HG03442 (cell line): ENCODE results near the gene CRIP3.
A peak's percentile ranks its signal among the peaks of the same experiment; 100 is the strongest.
"Not testable (repeated sequence)": the region's sequence is repeated elsewhere in the genome, so short reads cannot be mapped to it uniquely, and the experiment has no call there.

Experiments used
- ATAC-seq: cut with Tn5 transposase; IDR thresholded peaks from one replicate; pipeline ENCODE4 v1.9.1; 2021; ENCODE audit warnings: mild to moderate bottlenecking, moderate library complexity; ENCODE audit not compliant: unreplicated experiment

The CRIP3 gene, protein sequence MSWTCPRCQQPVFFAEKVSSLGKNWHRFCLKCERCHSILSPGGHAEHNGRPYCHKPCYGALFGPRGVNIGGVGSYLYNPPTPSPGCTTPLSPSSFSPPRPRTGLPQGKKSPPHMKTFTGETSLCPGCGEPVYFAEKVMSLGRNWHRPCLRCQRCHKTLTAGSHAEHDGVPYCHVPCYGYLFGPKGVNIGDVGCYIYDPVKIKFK

DNA sequence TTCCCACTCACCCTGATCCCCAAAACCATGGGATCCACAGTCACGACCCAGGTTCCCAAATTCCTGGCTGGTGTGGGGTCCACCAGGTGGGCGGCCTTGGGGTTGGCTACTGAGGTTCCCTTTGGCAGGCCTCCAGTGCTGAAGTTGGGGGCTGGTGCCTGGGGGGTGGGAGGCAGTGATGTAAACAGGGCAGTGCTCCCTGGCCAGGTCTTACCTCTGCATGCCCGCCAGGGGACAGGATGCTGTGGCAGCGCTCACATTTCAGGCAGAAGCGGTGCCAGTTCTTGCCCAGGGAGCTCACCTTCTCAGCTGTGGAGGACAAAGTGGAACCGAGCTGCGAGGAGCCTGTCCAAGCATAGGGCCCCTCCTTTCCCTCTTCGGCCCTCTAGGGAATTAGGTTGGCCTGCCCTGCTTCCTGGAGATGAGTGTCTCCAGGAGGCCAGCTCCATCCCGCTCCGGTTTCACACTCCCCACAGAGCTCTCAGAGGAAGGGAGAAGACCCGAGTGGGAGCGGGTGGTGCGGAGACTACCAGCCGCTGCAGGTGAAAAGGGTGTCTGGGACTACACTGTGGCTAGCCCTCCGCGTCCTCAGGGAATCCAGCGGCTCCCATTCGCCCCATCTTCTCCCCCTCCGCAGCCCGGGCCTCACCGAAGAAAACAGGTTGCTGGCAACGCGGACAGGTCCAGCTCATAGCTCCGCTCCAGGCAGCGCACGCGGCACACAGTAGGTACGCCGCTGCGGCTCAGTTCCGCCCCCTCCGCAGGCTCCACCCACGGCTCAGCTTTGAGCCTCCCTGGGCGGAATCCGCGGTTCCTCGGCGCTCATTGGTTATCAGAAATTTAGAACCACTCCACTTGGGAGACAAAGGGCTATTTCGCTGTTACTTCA is at the start of gene CRIP3:
TSS of gene CRIP3 (minus strand) at position 726 of the 889 bp plus-strand sequence. CDS start at position 692, 34 bp downstream.
- ATAC-seq: peak; percentile 48

DNA sequence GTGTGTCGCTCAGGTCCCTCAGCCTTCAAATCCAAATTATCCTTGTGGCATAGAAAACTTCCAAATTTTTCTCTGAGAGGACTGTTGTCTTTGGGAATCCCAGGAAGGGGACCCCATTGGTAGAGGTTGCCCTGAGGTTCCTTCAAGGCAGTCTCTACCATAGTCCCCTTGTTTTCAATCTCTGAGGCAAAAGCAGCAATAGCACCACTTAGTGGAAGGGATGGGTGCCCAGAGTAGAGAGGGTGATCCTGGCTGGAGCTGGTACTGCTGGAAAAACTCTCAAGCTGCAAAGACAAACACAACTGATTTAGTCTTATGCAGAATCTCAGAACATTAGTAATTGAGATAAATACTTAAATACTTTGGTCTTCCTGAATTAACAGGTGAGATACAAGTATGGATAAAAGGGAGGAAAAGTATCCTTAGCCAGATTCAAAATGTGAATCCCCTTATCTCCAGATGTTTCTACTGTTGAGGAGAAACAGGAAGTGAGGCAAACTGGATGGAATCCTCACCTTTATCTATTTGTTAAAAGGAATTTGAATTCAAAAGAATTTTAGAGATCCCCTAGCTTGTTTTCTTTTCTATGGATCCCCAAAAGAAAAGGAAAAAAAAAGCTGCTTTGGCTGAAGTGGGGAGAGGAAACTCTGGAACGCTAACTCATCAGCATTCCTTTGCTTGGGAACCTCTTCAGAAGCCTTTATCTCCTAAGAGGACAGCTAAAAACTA is 47.4 kb upstream of the CRIP3 start:
- no peak for ATAC-seq

DNA sequence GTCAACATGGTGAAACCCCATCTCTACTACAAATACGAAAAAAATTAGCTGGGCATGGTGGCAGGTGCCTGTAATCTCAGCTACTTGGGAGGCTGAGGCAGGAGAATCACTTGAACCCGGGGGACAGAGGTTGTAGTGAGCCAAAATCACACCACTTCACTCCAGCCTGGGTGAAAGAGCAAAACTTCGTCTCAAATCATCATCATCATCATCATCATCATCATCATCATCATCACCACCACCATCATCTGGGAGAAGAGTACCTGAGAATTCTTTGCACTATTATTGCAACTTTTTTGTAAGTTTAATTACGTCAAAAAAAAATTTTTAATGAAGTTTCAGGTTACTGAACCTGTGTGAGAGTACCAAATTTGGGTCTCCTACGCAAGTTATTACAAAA is 43.3 kb upstream of the CRIP3 start:
- ATAC-seq: not testable (repeated sequence)

DNA sequence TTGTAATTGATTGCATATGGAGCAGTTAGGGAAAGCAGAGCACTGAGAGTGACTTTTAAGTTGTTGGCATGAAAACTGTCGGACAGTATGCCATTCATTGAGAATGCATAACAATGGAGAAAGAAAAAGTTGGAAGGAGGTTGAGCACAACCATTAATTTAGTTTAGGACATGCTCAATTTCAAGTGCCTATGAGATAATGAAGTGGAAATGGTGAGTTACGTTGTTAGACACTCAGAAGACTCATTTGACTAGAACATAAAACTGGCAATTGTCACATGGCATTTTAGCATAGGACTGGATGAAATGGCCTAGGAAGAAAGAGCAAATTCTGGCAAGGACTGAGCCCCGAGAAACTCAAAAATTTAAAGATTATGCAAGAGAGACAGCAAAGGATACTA is 38.8 kb upstream of the CRIP3 start:
- ATAC-seq: no peak

DNA sequence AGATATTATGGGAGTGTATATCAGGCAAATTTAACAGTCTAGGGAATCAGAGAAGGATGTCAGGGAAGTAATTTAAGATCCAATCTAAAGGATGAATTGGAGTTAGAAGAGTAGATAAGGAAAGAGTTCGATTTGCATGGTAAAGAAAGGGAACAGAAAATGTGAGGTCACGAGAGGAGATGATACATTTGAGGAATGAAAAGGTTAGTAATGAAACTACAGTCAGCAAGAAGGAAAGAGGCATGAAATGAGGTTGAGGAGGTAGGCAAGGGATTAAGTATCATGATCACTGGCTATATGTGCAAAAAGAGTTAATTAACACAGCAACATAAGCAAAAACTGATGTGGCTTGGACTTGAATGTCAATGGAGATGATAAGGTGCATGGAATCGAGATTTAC is 38.4 kb upstream of the CRIP3 start:
- ATAC-seq: no peak

DNA sequence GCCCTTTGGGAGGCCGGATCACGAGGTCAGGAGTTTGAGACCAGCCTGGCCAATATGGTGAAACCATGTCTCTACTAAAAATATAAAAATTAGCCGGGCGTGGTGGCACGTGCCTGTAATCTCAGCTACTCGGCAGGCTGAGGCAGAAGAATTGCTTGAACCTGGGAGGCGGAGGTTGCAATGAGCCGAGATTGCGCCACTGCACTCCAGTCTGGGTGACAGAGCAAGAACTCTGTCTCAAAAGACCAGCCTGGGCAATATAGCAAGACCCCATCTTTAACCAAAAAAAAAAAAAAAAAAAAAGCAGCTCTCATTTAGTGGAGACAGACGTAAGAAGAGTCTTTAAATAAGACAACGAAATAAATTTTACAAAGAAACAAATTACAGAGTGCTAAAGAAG is 37.6 kb upstream of the CRIP3 start:
- ATAC-seq: not testable (repeated sequence)

DNA sequence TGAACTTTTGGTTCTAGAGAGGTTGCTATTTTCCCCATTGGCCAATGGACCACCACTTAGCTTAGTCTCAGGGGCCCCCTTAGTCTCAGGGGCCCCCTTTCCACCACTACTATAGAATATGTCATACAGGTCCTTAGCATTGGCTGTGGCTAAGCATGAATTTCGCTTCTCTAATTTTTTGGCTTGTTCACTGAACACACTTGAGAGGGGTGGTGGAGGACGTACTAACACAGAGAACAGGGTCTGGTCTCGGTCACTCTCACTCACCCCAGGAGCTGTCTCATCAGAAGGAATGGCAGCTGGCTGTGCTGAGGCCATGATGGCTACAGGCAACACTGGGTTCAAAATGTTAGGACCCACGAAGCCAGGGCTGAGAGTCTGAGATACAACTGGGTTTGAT is 30.5 kb upstream of the CRIP3 start:
- ATAC-seq: peak; percentile 50

DNA sequence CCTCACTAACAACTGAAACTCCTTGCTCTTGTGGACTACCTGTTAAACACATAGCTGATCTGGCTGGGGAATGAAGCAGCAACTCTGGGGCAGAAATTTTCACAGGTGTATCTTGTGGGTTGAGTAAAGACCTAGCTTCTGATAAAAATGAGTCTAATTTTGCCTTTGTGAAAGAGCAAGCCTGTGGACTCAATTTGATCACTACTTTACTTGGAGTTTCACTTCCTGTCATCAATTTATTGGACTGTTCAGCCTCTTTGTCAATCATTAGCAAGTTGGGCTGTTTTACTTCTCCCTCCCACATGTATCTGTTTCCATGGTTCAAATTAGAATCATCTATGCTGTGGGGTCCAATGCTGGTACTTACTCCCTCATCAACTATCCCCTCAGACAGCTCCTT is 29.6 kb upstream of the CRIP3 start:
- peak; percentile 42 for ATAC-seq

DNA sequence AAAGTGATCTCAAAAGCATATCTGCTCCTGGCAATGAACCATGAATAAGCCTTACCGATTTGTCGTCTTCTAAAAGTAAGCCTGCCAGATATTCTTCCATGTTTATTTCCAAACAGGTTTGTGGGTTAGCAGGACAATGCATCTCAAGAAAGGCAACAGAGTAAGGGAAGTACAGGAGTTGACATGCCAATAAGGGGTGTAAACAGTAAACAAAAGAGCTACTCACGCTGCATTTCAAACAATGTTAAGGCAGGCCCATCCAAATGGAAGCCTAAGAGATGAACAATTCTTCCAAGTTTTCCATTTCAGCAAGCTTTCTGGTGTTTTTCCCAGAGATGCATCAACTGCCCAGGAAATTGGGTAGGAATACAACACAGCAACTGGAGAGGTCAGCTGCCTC is 27.8 kb upstream of the CRIP3 start:
- no peak for ATAC-seq

DNA sequence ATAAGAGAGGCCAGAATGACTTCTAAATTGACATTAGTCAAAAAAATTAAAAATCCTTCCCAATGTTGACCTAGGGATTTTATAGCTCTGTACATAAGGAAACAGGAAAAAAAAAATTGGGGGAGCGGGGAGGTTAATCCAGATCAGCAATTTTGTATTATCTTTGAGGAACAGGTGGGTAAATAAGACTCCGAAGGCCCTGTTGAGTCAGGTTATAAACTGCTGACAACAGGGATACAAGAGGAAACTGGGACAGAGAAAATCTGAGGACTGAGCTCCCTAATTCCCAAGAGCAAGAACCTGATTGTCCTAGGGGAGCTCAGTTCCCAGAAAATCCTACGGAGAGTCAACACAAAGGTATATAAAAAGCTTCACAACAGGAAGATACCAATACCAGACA is 26.8 kb upstream of the CRIP3 start:
- no peak for ATAC-seq

DNA sequence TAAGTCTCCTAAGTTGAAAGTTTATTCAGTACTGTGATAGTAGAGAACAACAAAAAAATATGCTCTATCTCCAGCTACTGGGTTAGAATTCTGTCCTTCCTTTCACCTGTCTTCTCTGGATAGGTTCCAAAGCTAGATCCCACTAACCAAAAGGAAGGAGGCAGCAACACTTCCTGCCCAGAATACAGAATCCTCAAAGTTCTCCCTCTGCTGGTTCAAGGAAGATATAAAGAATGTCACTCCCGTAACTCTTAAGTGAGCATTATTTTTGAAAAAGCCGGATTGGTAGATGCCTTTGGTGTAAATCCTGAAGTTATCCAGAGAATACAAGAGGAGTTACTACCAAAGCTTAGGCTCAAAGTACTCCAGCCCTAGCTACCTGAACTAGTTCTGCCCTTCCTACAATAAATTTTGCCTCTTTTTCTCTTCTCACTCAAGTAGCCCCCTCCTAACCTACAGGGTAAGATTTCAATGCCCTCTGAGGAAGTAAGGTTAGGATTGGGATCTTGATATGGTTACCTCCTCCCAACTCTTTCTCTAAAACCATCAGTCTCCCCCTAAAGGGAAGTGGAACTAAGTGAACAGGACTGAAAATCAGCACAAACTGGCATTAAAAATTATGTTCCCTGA is 26.0 kb upstream of the CRIP3 start:
- ATAC-seq: no peak

DNA sequence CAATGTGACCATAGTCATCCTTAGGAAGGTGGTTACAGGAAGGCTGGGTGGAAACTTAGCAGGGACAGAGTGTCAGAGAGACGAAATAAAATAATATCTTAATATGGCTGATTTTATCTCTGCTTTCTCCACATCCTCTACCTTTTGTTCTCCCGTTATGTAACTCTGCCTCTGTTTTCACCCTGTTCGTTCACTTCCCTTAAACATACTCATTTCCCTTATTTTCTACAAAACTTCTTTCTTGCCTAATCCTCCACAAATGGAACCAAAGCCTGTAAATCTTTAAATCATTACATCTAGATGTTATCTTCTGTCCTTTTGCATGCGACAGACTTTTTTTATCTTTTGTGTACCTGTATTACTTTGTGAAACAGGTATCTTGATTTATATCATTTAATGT is 23.3 kb upstream of the CRIP3 start:
- ATAC-seq: no peak

DNA sequence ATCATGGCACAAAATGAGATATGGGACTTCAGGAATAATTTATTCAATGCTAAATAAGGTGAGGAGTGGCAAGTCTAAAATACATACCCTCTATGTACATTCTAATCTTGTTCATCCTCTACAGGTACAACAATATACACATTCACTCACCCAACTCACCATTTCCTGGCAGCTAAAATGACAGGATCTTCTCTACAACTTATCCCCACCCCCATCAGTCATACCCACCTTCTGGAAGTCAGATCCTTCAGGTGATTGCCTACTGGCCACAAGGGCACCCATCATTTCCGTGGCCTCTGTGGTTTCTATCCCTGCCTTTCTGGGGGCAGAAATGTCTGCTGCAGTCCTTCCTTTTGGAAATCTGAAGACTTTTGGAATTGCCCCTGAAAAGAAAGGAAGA is 22.8 kb upstream of the CRIP3 start:
- ATAC-seq: no peak

DNA sequence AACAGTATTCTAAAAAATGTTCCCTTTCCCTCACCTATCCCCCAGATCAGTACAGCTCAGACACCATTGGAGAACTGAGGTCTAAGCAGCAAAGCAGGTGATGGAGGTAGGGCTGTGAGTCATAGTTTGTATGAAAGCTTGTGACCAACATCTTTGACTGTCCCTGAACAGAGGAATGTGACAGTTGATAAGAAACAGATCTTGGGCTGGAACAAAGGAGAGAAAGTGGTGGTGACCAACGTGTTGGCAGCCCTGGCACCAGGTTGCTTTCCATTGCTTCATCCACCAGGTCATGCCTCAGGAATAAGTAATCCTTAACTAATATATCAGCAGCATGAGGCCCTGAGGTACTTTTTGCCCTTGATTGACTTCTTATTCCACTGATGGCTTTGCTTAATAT is 19.9 kb upstream of the CRIP3 start:
- ATAC-seq: no peak

DNA sequence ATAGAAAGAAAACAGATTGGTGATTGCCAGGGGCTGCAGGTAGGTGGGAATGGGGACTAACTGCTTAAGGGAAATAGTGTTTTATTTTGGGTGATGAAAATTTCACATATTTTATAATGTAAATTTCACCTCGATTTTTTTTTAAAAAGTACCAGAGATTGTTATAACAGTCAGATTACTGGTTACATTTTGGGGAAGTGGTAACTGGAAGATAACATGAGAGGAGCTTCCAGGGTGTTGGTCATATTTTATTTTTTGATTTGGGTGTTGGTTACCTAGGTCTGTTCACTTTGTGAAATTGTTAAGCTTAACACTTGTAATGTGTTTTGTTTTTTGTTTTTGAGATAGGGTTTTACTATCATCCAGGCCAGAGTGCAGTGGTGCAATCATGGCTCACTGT is 17.2 kb upstream of the CRIP3 start:
- ATAC-seq: no peak

DNA sequence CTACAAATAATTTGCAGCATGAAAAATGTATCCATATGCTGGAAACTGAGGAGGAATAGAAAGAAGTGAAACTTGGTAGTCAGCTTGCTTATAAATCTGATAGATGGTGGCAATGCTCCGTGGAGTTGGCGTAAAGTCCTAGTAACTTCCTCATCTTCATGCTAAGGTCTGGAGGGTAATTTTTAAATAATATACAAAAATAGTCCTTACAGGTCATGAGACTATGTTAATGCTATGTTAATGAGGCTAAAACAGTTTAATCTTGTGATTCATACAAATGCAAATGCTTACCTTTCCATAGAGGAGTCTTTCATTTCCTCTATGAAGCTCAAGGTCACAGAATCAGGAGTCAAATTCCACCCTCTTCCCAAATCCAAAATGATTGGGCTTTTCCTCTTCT is 9.4 kb upstream of the CRIP3 start:
- no peak for ATAC-seq

DNA sequence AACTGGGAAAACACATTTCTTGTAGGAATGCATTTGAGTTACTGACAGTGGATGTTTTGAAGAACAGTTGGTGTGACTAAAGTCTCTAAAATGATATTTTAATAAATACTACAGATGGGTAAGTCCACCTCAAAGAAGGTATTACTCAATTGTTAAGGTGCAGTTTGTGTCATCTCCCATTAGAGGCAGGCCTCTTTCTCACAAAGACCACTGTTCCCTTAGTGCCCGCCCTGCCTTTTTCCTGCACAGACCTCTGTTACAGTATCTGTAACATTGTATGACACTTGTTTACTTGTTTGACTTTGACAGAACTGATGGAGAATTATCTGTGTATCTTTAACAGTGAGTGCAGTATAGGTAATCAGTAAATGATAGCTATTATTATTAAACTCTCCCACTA is 5.2 kb upstream of the CRIP3 start:
- ATAC-seq: no peak

DNA sequence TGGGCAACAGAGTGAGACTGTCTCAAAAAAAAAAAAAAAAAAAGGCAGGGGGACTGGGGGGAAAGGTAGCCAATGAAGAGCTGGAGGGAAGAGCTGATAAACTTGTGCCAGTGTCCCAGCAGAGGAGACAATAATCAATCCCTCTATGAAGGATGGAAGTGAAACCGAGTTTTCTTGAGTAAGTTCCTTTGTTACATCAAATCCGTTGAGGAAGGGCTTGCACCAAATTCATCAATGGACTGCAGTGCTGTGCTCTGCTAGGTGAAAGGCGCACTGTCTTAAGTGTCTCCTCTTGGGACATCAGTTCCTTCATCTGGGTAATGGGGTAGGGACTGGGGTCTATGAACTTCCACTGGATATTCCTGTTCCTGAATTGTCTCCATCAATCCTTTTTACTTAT is 3.0 kb upstream of the CRIP3 start:
- ATAC-seq: no peak

DNA sequence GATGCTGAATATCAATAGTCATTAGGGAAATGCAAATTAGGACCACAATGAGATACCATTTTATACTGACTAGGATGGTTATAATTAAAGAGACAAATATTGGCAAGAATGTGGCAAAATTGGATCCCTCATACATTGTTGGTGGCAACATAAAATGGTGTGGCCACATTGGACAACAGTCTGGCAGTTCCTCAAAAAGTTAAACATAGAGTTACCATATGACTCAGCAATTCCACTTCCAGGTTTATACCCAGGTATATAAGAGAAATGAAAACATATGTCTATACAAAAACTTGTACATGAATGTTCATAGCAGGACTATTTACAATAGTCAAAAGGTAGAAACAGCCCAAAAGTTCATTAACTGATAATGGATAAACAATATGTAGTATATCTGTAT is 2.0 kb upstream of the CRIP3 start:
- ATAC-seq: no peak

DNA sequence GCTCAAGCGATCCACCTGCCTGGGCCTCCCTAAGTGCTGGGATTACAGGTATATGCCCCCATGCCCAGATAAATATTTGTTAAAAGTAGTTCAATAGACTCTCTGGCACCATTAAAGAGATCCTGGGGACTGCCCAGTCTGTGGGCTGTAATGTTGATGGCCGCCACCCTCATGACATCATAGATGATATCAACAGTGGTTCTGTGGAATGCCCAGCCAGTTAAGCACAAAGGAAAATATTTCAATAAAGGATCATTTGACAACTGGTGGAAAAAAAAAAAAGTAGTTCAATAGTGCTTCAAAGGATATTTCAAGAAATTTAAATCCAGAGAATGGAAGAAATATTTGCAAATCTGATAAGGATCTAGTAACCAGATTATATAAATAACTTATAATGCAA is 1.5 kb upstream of the CRIP3 start:
- no peak for ATAC-seq

DNA sequence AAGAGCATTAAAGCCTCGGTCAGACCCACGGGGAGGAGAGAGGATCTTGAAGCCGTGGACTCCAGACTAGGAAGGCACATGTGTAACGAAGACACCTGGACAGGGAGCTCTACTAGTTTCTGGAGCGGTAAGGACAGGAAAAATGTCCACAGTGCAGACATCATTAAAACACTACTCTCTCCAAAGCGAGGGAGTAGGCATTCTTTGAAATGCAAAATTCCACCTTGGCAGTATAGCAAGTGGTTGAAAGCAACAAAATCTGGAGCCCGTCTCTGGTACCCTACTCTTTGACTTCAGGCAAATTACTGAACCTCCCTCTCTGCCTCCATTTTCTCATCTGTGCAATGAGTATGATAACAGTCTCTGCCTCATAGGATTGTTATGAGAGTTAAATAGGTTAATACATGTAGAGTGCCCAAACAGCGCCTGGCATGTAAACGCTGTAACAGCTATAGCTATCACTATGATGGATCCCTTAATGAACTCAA is 408 bp upstream of the CRIP3 start:
- no peak for ATAC-seq
